ENCODE results near the gene FBN3.

DNA sequence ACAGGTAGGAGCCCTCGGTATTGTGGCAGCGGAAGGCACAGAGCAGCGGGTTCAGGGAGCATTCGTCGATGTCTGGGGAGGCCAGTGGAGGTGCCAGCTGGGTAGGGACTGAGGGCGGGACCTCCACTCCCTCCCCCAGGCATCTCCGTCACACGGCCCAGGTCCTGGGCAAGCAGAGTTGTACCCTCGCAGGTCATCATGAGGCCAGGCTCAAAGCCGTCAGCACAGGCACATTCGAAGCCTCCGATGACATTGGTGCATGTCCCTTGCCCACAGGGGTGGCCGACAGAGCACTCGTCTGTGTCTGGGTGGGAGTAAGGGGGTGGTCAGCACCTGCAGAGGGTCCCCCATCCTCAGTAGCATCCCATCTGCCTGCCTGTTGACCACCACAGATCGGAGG, 61.5 kb downstream of the FBN3 start:
- TF ChIP-seq, protein P1, sequence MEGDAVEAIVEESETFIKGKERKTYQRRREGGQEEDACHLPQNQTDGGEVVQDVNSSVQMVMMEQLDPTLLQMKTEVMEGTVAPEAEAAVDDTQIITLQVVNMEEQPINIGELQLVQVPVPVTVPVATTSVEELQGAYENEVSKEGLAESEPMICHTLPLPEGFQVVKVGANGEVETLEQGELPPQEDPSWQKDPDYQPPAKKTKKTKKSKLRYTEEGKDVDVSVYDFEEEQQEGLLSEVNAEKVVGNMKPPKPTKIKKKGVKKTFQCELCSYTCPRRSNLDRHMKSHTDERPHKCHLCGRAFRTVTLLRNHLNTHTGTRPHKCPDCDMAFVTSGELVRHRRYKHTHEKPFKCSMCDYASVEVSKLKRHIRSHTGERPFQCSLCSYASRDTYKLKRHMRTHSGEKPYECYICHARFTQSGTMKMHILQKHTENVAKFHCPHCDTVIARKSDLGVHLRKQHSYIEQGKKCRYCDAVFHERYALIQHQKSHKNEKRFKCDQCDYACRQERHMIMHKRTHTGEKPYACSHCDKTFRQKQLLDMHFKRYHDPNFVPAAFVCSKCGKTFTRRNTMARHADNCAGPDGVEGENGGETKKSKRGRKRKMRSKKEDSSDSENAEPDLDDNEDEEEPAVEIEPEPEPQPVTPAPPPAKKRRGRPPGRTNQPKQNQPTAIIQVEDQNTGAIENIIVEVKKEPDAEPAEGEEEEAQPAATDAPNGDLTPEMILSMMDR (IDR thresholded peaks at IDR 0.05; ENCODE audit: insufficient read depth, low read length): no peak
- TF ChIP-seq, protein P2, sequence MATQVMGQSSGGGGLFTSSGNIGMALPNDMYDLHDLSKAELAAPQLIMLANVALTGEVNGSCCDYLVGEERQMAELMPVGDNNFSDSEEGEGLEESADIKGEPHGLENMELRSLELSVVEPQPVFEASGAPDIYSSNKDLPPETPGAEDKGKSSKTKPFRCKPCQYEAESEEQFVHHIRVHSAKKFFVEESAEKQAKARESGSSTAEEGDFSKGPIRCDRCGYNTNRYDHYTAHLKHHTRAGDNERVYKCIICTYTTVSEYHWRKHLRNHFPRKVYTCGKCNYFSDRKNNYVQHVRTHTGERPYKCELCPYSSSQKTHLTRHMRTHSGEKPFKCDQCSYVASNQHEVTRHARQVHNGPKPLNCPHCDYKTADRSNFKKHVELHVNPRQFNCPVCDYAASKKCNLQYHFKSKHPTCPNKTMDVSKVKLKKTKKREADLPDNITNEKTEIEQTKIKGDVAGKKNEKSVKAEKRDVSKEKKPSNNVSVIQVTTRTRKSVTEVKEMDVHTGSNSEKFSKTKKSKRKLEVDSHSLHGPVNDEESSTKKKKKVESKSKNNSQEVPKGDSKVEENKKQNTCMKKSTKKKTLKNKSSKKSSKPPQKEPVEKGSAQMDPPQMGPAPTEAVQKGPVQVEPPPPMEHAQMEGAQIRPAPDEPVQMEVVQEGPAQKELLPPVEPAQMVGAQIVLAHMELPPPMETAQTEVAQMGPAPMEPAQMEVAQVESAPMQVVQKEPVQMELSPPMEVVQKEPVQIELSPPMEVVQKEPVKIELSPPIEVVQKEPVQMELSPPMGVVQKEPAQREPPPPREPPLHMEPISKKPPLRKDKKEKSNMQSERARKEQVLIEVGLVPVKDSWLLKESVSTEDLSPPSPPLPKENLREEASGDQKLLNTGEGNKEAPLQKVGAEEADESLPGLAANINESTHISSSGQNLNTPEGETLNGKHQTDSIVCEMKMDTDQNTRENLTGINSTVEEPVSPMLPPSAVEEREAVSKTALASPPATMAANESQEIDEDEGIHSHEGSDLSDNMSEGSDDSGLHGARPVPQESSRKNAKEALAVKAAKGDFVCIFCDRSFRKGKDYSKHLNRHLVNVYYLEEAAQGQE (IDR thresholded peaks at IDR 0.05; ENCODE audit: insufficient replicate concordance, low read depth): no peak
